Right lobe of liver (tissue), 6 donors: Measurements from ENCODE around the gene TCEAL2. TPM values are rescaled to one million over a fixed set of nuclear protein-coding genes. Genes with fewer than 3 reads are reported as not detected.

Experiments
- ATAC-seq, 4 donors: fragments of 200-7000 bp; cut with Tn5 transposase; one replicate each; pipeline ENCODE4 v1.9.1; 2020; ENCODE audit warnings: mild to moderate bottlenecking in 4 of 4, moderate library complexity in 4 of 4
- DNase-seq, 3 donors: peaks; one replicate each; pipeline ENCODE4 v3.0.0-alpha.2; 2020
- H3K27ac ChIP-seq, 3 donors: fragments of 200-600 bp; one replicate each; pipeline ENCODE4 v1.8.0; 2022
- H3K27me3 ChIP-seq, 2 donors: fragments of 200-600 bp; one replicate each; pipeline ENCODE4 v1.8.0; 2022
- H3K36me3 ChIP-seq, 4 donors: fragments of 200-600 bp; sonication (generic) in 1 of 4; one replicate each; pipeline versions ENCODE4 v1.5.1 to v1.8.0; 2017 to 2022; ENCODE audit warnings: control low read depth in 1 of 4
- H3K4me1 ChIP-seq, 4 donors: fragments of 200-600 bp; sonication (generic) in 1 of 4; one replicate each; pipeline versions ENCODE4 v1.5.1 to v1.8.0; 2017 to 2022; ENCODE audit warnings: control low read depth in 1 of 4
- H3K4me3 ChIP-seq, 3 donors: fragments of 200-600 bp; one replicate each; pipeline ENCODE4 v1.8.0; 2022
- H3K9me3 ChIP-seq, 4 donors: fragments of 200-600 bp; sonication (generic) in 1 of 4; one replicate each; pipeline versions ENCODE4 v1.5.1 to v1.8.0; 2017 to 2022; ENCODE audit warnings: control low read depth in 1 of 4
- CTCF ChIP-seq, 4 donors: fragments of 200-600 bp in 3 of 4; fragments of 450-650 bp in 1 of 4; IDR thresholded peaks; one replicate each; pipeline versions ENCODE4 v1.5.1 to v1.8.0; 2016 to 2022; ENCODE audit warnings: antibody characterized with exemption in 4 of 4, mild to moderate bottlenecking in 2 of 4
- POLR2A ChIP-seq: fragments of 450-650 bp; IDR thresholded peaks from one replicate; pipeline ENCODE4 v1.6.1; 2017; ENCODE audit warnings: antibody characterized with exemption, mild to moderate bottlenecking
- WGBS: methylation state at CpG from one replicate; pipeline ENCODE4 v1.1.6; 2018; ENCODE audit warnings: low coverage, low lambda C conversion rate; ENCODE audit not compliant: insufficient coverage; ENCODE audit errors: missing lambda C conversion rate; 5-methylcytosine and 5-hydroxymethylcytosine counted together
- intact Hi-C, 2 donors: fragments of 100-400 bp; cut with DNase I; formaldehyde crosslinking; loops; one replicate each; pipeline versions ENCODE4 v1.11.2 to v1.14.1; 2022
- total RNA-seq, 6 experiments: library from RNA; depleted of rRNA in 2 of 6; stranded (reverse); fragments of >200 nt in 2 of 6; fragmentation: NEBNext Ultra II Directional in 3 of 6; extraction: Animal tissue kit (Norgen Biotek cat#: 25700) in 3 of 6; gene quantifications; one replicate each; pipeline versions ENCODE4 v1.1.0 to v1.2.4, GENCODE V29; 2016 to 2023
- donor health status: DM: no; HTN: yes; CAD: no.
- donor health status: DM: no; HTN: no; CAD: no.
- donor health status: DM: no; HTN: no; CAD: no.
- donor health status: DM: no; HTN: yes; CAD: no.
- donor health status: DM: no; HTN: yes; CAD: no.

The TCEAL2 gene
- total RNA-seq, 6 experiments from 2014 or later, result not detected

GRCh38 chrX:102154218-102154860 is 28.9 kb downstream of the TCEAL2 start:
- intact Hi-C loops, result no loop called here
- WGBS, result 1% methylated on average over 8 of the region's 11 CpGs
- Histone ChIP-seq H3K36me3 (no peaks in the 10 kb centered on the region), H3K4me3 (no peak overlapping the region), H3K4me1 (peaks cover 0 to 3% (median 0%) of the 10 kb centered on the region in 4 donors), H3K27ac (no peak overlapping the region), H3K27me3 (peaks cover 0 to 12% of the 10 kb centered on the region in 2 donors), H3K9me3 (no peaks in the 10 kb centered on the region)
- ATAC-seq, result no peak
- no peak for DNase-seq
- TF ChIP-seq POLR2A (no peak), CTCF (IDR thresholded peaks at IDR 0.05) (peak in 3 of 4 donors; percentile 20 to 27 (median 20))

GRCh38 chrX:102154900-102155805 is 29.7 kb downstream of the TCEAL2 start:
- ATAC-seq (peak; percentile 49 to 60 (median 52)), DNase-seq (peak in 1 of 3 donors; percentile 45)
- no peak overlapping the region for H3K27ac ChIP-seq
- H3K4me1 ChIP-seq, result peaks cover 0 to 3% (median 0%) of the 10 kb centered on the region in 4 donors
- H3K9me3 ChIP-seq, result no peaks in the 10 kb centered on the region
- WGBS, result 30% methylated on average over 25 of the region's 32 CpGs
- intact Hi-C loops, result no loop called here
- no peak for TF ChIP-seq CTCF (IDR thresholded peaks at IDR 0.05)
- TF ChIP-seq POLR2A, result peak; percentile 3
- H3K4me3 ChIP-seq, result peak overlapping the region; percentile 31 to 44 (median 38)
- peaks cover 0 to 9% of the 10 kb centered on the region in 2 donors for H3K27me3 ChIP-seq
- no peaks in the 10 kb centered on the region for H3K36me3 ChIP-seq

GRCh38 chrX:102155806-102156179 is 30.3 kb downstream of the TCEAL2 start, which contains the start of gene BEX5:
Gene BEX5, minus strand, starts transcription at chrX:102155977. Its CDS starts 1,712 bp downstream, at chrX:102154265.
- no peaks in the 10 kb centered on the region for H3K36me3 ChIP-seq
- H3K27ac ChIP-seq, result no peak within 1 kb of the TSS
- intact Hi-C loops, result no loop called here
- WGBS, result 18% methylated on average over 12 of the region's 15 CpGs
- no peaks in the 10 kb centered on the region for H3K9me3 ChIP-seq
- no peak for TF ChIP-seq POLR2A
- no peak for TF ChIP-seq CTCF (IDR thresholded peaks at IDR 0.05)
- ATAC-seq (peak; percentile 98 to 99 (median 99)), DNase-seq (peak; percentile 51 to 68 (median 55))
- peaks cover 0 to 3% (median 0%) of the 10 kb centered on the region in 4 donors for H3K4me1 ChIP-seq
- peak within 1 kb of the TSS; percentile 31 to 44 (median 38) for H3K4me3 ChIP-seq
- H3K27me3 ChIP-seq, result peaks cover 0 to 9% of the 10 kb centered on the region in 2 donors

Other genes with a start within 250 kb of the TCEAL2 start
- gene ZMAT1, start 193.7 kb upstream of the TCEAL2 start, total RNA-seq, result 1 to 10 TPM; 2.3 to 5.7 (median 2.8) TPM
- not detected for gene TCEAL6, start 16.8 kb downstream of the TCEAL2 start, total RNA-seq
- 1 to 10 TPM in 3 of 6 experiments, under 1 TPM in 2, not detected in 1; 0.81 to 2.4 (median 1.1) TPM for gene BEX5, start 30.3 kb downstream of the TCEAL2 start, total RNA-seq
- not detected for gene TCP11X1, start 89.6 kb downstream of the TCEAL2 start, total RNA-seq
- gene NXF2, start 121.5 kb downstream of the TCEAL2 start, total RNA-seq, result not detected